HEK293 (cell line): ENCODE results near the gene HSDL2.
A peak's percentile ranks its signal among the peaks of the same experiment; 100 is the strongest.

Source experiments
- CTCF ChIA-PET: fragments of 350-600 bp; formaldehyde crosslinking; extraction: SDS; loops from one replicate; lab custom pipeline; 2021; ENCODE audit warnings: antibody characterized with exemption; lab: Yijun Ruan, JAX
- POLR2A ChIA-PET: fragments of 300-600 bp; formaldehyde crosslinking; extraction: SDS; loops from one replicate; lab custom pipeline; 2020; ENCODE audit warnings: antibody characterized with exemption, inconsistent platforms; lab: Yijun Ruan, JAX
- H3K27ac ChIP-seq: fragments of 200-500 bp; sonication (Bioruptor generic); 2 replicates; pipeline ENCODE4 v1.5.1; 2014; ENCODE audit warnings: low read depth, low read length, control low read depth, inconsistent platforms; ENCODE audit errors: extremely low read depth
- H3K36me3 ChIP-seq, 2 experiments: fragments of 200-500 bp in 1 of 2; sonication (Bioruptor generic) in 1 of 2; 1 replicate in 1 of 2; 2 replicates in 1 of 2; pipeline ENCODE4 v1.5.1; 2014 to 2017; ENCODE audit warnings: inconsistent platforms in 2 of 2, low read length in 2 of 2; ENCODE audit not compliant: control insufficient read depth in 2 of 2, insufficient read depth in 1 of 2
- H3K4me1 ChIP-seq: fragments of 200-500 bp; sonication (Bioruptor generic); 2 replicates; pipeline ENCODE4 v1.5.1; 2014; ENCODE audit warnings: mild to moderate bottlenecking, low read length, inconsistent platforms; ENCODE audit not compliant: control insufficient read depth, insufficient read depth
- H3K4me3 ChIP-seq: 2 replicates; pipeline ENCODE4 v1.5.1; 2011; ENCODE audit warnings: low read depth, mild to moderate bottlenecking, control low read depth, low read length, moderate library complexity
- H3K9me3 ChIP-seq: fragments of 200-500 bp; sonication (Bioruptor generic); 2 replicates; pipeline ENCODE4 v1.5.1; 2014; ENCODE audit warnings: low read depth, low read length, inconsistent platforms; ENCODE audit not compliant: control insufficient read depth, insufficient read depth
- GLIS1 ChIP-seq: fragments of 450-650 bp; formaldehyde crosslinking; IDR thresholded peaks from 2 replicates; pipeline ENCODE4 v1.5.1; 2016; ENCODE audit warnings: missing biosample characterization, missing genetic modification characterization
- KLF1 ChIP-seq: fragments of 450-650 bp; formaldehyde crosslinking; IDR thresholded peaks from 2 replicates; pipeline ENCODE4 v1.5.1; 2016; ENCODE audit warnings: missing biosample characterization, missing genetic modification characterization
- MZF1 ChIP-seq: fragments of 450-650 bp; formaldehyde crosslinking; IDR thresholded peaks from 2 replicates; pipeline ENCODE4 v1.5.1; 2017; ENCODE audit warnings: missing biosample characterization, missing genetic modification characterization, borderline replicate concordance
- SCRT2 ChIP-seq: fragments of 450-650 bp; formaldehyde crosslinking; IDR thresholded peaks from 2 replicates; pipeline ENCODE4 v1.5.1; 2016; ENCODE audit warnings: missing biosample characterization, missing genetic modification characterization
- ZBTB1 ChIP-seq: fragments of 450-650 bp; formaldehyde crosslinking; IDR thresholded peaks from 2 replicates; pipeline ENCODE4 v1.5.1; 2016; ENCODE audit warnings: missing biosample characterization, missing genetic modification characterization
- ZFP3 ChIP-seq: fragments of 450-650 bp; formaldehyde crosslinking; IDR thresholded peaks from 2 replicates; pipeline ENCODE4 v1.5.1; 2016; ENCODE audit warnings: low read depth, missing biosample characterization, missing genetic modification characterization
- ZNF16 ChIP-seq: fragments of 450-650 bp; formaldehyde crosslinking; IDR thresholded peaks from 2 replicates; pipeline ENCODE4 v1.5.1; 2016; ENCODE audit warnings: low read depth, missing biosample characterization, missing genetic modification characterization
- ZNF174 ChIP-seq: fragments of 450-650 bp; formaldehyde crosslinking; IDR thresholded peaks from 2 replicates; pipeline ENCODE4 v1.5.0; 2017; ENCODE audit warnings: missing biosample characterization, mild to moderate bottlenecking, missing genetic modification characterization
- ZNF214 ChIP-seq: fragments of 450-650 bp; formaldehyde crosslinking; IDR thresholded peaks from 2 replicates; pipeline ENCODE4 v1.5.1; 2017; ENCODE audit warnings: missing biosample characterization, mild to moderate bottlenecking, missing genetic modification characterization, borderline replicate concordance
- ZNF530 ChIP-seq: fragments of 450-650 bp; formaldehyde crosslinking; IDR thresholded peaks from 2 replicates; pipeline ENCODE4 v1.5.1; 2016; ENCODE audit warnings: low read depth, missing biosample characterization, missing genetic modification characterization
- ZNF658 ChIP-seq: fragments of 450-650 bp; formaldehyde crosslinking; IDR thresholded peaks from 2 replicates; pipeline ENCODE4; 2016; ENCODE audit warnings: missing biosample characterization, missing genetic modification characterization
- ZNF830 ChIP-seq: fragments of 450-650 bp; IDR thresholded peaks from 2 replicates; pipeline ENCODE4 v1.5.0; 2018; ENCODE audit warnings: missing biosample characterization, missing genetic modification characterization, low read depth, mild to moderate bottlenecking, moderate library complexity
- ZNF843 ChIP-seq: fragments of 450-650 bp; formaldehyde crosslinking; IDR thresholded peaks from 2 replicates; pipeline ENCODE4 v1.5.1; 2016; ENCODE audit warnings: missing biosample characterization, missing genetic modification characterization
- TF ChIP-seq, protein P1 (sequence below): fragments of 450-650 bp; formaldehyde crosslinking; IDR thresholded peaks from 2 replicates; pipeline ENCODE4 v1.5.1; 2016; ENCODE audit warnings: missing biosample characterization, missing genetic modification characterization, low read depth
- TF ChIP-seq, protein P2 (sequence below): fragments of 450-650 bp; formaldehyde crosslinking; IDR thresholded peaks from 2 replicates; pipeline ENCODE4 v1.5.1; 2016; ENCODE audit warnings: missing biosample characterization, missing genetic modification characterization
- TF ChIP-seq, protein P3 (sequence below): fragments of 450-650 bp; formaldehyde crosslinking; IDR thresholded peaks from 2 replicates; pipeline ENCODE4 v1.5.1; 2016; ENCODE audit warnings: missing biosample characterization, missing genetic modification characterization
- TF ChIP-seq, protein P4 (sequence below): fragments of 450-650 bp; formaldehyde crosslinking; IDR thresholded peaks from 2 replicates; pipeline ENCODE4 v1.5.1; 2017; ENCODE audit warnings: missing biosample characterization, missing genetic modification characterization
- TF ChIP-seq, protein P5 (sequence below): fragments of 450-650 bp; formaldehyde crosslinking; IDR thresholded peaks from 2 replicates; pipeline ENCODE4 v1.5.1; 2016; ENCODE audit warnings: missing biosample characterization, missing genetic modification characterization
- TF ChIP-seq, protein P6 (sequence below): fragments of 450-650 bp; formaldehyde crosslinking; IDR thresholded peaks from 2 replicates; pipeline ENCODE4 v1.5.1; 2016; ENCODE audit warnings: missing biosample characterization, missing genetic modification characterization

HSDL2 gene

DNA sequence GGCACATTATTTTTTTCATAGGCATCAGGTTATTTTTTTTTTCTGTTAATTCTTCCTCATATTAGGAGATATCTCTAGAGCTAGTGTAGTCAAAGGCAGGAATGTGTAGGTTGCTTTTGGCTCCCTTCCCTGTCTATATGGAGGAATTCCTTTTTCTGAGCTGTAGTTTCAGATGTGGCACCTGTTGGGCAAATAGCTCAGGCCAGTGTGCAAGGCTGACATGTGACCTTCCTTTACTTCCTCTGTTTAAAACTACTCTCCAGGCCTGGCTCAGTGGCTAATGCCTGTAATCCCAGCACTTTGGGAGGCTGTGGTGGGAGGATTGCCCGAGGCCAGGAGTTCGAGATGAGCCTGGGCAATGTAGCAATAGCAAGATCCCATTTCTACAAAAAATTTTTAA lies 66.2 kb downstream of the HSDL2 start:
- Histone ChIP-seq H3K27ac (no peak overlapping the region), H3K4me3 (no peak overlapping the region), H3K4me1 (no peaks in the 10 kb centered on the region)
- POLR2A ChIA-PET = no interaction called here
- TF ChIP-seq, protein P1, sequence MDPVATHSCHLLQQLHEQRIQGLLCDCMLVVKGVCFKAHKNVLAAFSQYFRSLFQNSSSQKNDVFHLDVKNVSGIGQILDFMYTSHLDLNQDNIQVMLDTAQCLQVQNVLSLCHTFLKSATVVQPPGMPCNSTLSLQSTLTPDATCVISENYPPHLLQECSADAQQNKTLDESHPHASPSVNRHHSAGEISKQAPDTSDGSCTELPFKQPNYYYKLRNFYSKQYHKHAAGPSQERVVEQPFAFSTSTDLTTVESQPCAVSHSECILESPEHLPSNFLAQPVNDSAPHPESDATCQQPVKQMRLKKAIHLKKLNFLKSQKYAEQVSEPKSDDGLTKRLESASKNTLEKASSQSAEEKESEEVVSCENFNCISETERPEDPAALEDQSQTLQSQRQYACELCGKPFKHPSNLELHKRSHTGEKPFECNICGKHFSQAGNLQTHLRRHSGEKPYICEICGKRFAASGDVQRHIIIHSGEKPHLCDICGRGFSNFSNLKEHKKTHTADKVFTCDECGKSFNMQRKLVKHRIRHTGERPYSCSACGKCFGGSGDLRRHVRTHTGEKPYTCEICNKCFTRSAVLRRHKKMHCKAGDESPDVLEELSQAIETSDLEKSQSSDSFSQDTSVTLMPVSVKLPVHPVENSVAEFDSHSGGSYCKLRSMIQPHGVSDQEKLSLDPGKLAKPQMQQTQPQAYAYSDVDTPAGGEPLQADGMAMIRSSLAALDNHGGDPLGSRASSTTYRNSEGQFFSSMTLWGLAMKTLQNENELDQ (tag by site-specific recombination) = no peak
- TF ChIP-seq SCRT2 (tag by site-specific recombination) = peak; percentile 54; the same call in 1 of the 2 replicates
- TF ChIP-seq, all 188 proteins: peak for 1
- CTCF ChIA-PET = interaction anchor here (0.7 kb wide), 1 partner anchor 158 kb away, joined by 3 read pairs; no protein-coding TSS in a partner anchor
- peaks cover 0 to 3% of the 10 kb centered on the region in 2 experiments; a peak in 2 of 3 replicates for H3K36me3 ChIP-seq
- no peaks in the 10 kb centered on the region for H3K9me3 ChIP-seq

DNA sequence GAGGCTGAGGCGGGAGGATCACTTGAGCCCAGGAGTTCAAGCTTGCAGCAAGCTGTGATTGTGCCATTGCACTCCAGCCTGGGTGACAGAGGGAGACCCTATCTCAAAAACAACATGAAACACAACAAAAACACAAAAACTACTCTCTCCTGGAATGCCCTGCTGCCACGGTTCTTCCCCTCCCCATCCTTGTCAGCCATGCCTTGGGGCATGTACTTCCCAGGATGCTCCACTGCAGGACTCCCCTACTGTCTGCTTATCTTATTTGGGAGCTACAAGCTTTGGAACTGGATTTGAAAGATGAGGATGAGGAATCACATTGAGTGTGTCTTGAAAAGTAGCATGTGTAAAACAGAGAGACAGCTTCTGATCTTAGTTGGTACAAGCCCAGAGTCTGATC lies 66.6 kb downstream of the HSDL2 start:
- Histone ChIP-seq H3K36me3 (peaks cover 0 to 3% of the 10 kb centered on the region in 2 experiments; a peak in 2 of 3 replicates), H3K9me3 (no peaks in the 10 kb centered on the region), H3K27ac (no peak overlapping the region), H3K4me1 (no peaks in the 10 kb centered on the region), H3K4me3 (no peak overlapping the region)
- POLR2A ChIA-PET = no interaction called here
- TF ChIP-seq, protein P2, sequence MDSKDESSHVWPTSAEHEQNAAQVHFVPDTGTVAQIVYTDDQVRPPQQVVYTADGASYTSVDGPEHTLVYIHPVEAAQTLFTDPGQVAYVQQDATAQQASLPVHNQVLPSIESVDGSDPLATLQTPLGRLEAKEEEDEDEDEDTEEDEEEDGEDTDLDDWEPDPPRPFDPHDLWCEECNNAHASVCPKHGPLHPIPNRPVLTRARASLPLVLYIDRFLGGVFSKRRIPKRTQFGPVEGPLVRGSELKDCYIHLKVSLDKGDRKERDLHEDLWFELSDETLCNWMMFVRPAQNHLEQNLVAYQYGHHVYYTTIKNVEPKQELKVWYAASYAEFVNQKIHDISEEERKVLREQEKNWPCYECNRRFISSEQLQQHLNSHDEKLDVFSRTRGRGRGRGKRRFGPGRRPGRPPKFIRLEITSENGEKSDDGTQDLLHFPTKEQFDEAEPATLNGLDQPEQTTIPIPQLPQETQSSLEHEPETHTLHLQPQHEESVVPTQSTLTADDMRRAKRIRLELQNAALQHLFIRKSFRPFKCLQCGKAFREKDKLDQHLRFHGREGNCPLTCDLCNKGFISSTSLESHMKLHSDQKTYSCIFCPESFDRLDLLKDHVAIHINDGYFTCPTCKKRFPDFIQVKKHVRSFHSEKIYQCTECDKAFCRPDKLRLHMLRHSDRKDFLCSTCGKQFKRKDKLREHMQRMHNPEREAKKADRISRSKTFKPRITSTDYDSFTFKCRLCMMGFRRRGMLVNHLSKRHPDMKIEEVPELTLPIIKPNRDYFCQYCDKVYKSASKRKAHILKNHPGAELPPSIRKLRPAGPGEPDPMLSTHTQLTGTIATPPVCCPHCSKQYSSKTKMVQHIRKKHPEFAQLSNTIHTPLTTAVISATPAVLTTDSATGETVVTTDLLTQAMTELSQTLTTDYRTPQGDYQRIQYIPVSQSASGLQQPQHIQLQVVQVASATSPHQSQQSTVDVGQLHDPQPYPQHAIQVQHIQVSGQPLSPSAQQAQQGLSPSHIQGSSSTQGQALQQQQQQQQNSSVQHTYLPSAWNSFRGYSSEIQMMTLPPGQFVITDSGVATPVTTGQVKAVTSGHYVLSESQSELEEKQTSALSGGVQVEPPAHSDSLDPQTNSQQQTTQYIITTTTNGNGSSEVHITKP (tag by site-specific recombination) = 0 out of 2 replicates have a peak, but pooled peaks have one; percentile 21
- TF ChIP-seq ZNF214 (tag by site-specific recombination) = no peak
- CTCF ChIA-PET = no interaction called here

DNA sequence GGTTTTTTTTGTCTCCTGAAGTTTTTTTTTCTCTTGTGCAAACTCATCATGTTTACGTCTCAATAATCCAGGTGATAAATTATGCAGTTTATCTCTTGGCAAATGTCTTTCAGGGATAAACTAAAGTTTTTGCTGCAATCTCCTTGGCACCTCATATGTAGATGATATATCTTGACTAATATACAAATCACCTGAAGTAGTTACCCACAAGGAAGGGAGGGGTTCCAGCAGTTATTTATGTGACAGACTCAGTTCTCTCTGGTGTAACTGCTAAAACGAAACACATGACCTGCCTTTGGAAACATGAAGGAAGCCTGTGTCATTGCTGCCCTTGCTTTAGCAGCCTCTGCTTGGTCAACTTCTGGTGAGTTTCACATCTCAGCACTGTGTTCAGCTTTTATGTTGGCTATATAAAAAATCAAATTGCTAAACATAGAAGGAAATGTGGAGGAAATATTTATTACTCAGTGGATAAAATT lies 67.4 kb downstream of the HSDL2 start:
- Histone ChIP-seq H3K4me3 (no peak overlapping the region), H3K4me1 (no peaks in the 10 kb centered on the region), H3K27ac (no peak overlapping the region), H3K9me3 (no peaks in the 10 kb centered on the region), H3K36me3 (peaks cover 0 to 3% of the 10 kb centered on the region in 2 experiments; a peak in 2 of 3 replicates)
- CTCF ChIA-PET = no interaction called here
- POLR2A ChIA-PET = no interaction called here
- TF ChIP-seq ZFP3 (tag by site-specific recombination) = no peak
- TF ChIP-seq, protein P3, sequence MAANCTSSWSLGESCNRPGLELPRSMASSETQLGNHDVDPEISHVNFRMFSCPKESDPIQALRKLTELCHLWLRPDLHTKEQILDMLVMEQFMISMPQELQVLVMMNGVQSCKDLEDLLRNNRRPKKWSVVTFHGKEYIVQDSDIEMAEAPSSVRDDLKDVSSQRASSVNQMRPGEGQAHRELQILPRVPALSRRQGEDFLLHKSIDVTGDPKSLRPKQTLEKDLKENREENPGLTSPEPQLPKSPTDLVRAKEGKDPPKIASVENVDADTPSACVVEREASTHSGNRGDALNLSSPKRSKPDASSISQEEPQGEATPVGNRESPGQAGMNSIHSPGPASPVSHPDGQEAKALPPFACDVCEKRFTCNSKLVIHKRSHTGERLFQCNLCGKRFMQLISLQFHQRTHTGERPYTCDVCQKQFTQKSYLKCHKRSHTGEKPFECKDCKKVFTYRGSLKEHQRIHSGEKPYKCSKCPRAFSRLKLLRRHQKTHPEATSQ = no peak
- TF ChIP-seq ZNF830 = no peak
- TF ChIP-seq, protein P4, sequence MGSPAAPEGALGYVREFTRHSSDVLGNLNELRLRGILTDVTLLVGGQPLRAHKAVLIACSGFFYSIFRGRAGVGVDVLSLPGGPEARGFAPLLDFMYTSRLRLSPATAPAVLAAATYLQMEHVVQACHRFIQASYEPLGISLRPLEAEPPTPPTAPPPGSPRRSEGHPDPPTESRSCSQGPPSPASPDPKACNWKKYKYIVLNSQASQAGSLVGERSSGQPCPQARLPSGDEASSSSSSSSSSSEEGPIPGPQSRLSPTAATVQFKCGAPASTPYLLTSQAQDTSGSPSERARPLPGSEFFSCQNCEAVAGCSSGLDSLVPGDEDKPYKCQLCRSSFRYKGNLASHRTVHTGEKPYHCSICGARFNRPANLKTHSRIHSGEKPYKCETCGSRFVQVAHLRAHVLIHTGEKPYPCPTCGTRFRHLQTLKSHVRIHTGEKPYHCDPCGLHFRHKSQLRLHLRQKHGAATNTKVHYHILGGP = no peak
- no peak for TF ChIP-seq GLIS1 (tag by site-specific recombination)
- TF ChIP-seq ZNF174 = no peak
- no peak for TF ChIP-seq KLF1 (tag by site-specific recombination)
- no peak for TF ChIP-seq ZNF843 (tag by site-specific recombination)
- TF ChIP-seq, protein P5, sequence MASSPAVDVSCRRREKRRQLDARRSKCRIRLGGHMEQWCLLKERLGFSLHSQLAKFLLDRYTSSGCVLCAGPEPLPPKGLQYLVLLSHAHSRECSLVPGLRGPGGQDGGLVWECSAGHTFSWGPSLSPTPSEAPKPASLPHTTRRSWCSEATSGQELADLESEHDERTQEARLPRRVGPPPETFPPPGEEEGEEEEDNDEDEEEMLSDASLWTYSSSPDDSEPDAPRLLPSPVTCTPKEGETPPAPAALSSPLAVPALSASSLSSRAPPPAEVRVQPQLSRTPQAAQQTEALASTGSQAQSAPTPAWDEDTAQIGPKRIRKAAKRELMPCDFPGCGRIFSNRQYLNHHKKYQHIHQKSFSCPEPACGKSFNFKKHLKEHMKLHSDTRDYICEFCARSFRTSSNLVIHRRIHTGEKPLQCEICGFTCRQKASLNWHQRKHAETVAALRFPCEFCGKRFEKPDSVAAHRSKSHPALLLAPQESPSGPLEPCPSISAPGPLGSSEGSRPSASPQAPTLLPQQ (tag by site-specific recombination) = no peak
- no peak for TF ChIP-seq ZBTB1 (tag by site-specific recombination)
- TF ChIP-seq MZF1 (tag by site-specific recombination) = no peak
- no peak for TF ChIP-seq ZNF658
- TF ChIP-seq ZNF530 (tag by site-specific recombination) = no peak
- TF ChIP-seq, protein P6, sequence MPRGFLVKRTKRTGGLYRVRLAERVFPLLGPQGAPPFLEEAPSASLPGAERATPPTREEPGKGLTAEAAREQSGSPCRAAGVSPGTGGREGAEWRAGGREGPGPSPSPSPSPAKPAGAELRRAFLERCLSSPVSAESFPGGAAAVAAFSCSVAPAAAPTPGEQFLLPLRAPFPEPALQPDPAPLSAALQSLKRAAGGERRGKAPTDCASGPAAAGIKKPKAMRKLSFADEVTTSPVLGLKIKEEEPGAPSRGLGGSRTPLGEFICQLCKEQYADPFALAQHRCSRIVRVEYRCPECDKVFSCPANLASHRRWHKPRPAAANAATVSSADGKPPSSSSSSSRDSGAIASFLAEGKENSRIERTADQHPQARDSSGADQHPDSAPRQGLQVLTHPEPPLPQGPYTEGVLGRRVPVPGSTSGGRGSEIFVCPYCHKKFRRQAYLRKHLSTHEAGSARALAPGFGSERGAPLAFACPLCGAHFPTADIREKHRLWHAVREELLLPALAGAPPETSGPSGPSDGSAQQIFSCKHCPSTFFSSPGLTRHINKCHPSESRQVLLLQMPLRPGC = no peak
- TF ChIP-seq ZNF16 (tag by site-specific recombination) = no peak
